C4-2B (cell line): ENCODE data around the gene CILP.

Experiments
- CTCF ChIP-seq: fragments of 450-650 bp; conservative IDR thresholded peaks from 2 replicates; pipeline ENCODE4 v1.5.1; 2017; ENCODE audit warnings: mild to moderate bottlenecking
- ZFX ChIP-seq: fragments of 450-650 bp; IDR thresholded peaks from 2 replicates; pipeline ENCODE4 v1.6.1; 2017

DNA sequence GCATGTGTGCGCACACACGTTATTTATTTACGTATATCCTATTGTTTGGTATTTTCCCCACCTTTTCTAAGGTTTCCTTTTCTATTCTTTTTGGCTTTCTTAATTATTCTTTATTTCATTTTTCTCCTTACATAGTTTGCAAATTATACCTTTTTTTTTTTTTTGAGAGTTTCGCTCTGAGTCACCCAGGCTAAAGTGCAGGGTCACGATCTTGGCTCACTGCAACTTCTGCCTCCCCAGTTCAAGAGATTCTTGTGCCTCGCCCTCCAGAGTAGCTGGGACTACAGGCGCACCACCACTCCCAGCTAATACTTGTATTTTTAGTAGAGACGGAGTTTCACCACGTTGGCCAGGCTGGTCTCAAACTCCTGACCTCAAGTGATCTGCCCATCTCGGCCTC lies 20.0 kb upstream of the CILP start:
- no peak for TF ChIP-seq CTCF
- no peak for TF ChIP-seq ZFX
